K562 (cell line): Measurements from ENCODE around the gene DYNLT4.

ENCODE experiments used
- EP400 ChIP-seq: fragments of 450-650 bp; IDR thresholded peaks from 2 replicates; pipeline ENCODE4 v1.6.1; 2017; ENCODE audit warnings: antibody characterized with exemption, mild to moderate bottlenecking, moderate library complexity
- ETV1 ChIP-seq: fragments of 450-650 bp; conservative IDR thresholded peaks from 2 replicates; pipeline ENCODE4 v1.6.1; 2016; ENCODE audit warnings: missing genetic modification characterization, control low read depth, low read depth, missing compliant biosample characterization
- HNRNPH1 ChIP-seq: fragments of 200-400 bp; formaldehyde crosslinking; optimal IDR thresholded peaks from 2 replicates; pipeline ENCODE3; 2017; ENCODE audit warnings: low read depth, mild to moderate bottlenecking, low read length, moderate library complexity
- MAZ ChIP-seq, 2 experiments: fragments of 450-650 bp in 1 of 2; sonication (generic) in 1 of 2; formaldehyde crosslinking; IDR thresholded peaks in 1 of 2; conservative IDR thresholded peaks in 1 of 2; 2 replicates each; pipeline versions ENCODE4 v1.4.0 to v1.5.0; 2020; ENCODE audit warnings: mild to moderate bottlenecking in 1 of 2, missing genetic modification reagents in 1 of 2
- MXI1 ChIP-seq: IDR thresholded peaks from 2 replicates; pipeline ENCODE4 v1.6.1; 2011; ENCODE audit warnings: low read depth, mild to moderate bottlenecking, improper control_type of control experiment, low read length
- SMARCA4 ChIP-seq: fragments of 450-650 bp; IDR thresholded peaks from 2 replicates; pipeline ENCODE4 v1.6.1; 2016
- SMARCE1 ChIP-seq: fragments of 450-650 bp; IDR thresholded peaks from 2 replicates; pipeline ENCODE4 v1.7.1; 2016; ENCODE audit warnings: mild to moderate bottlenecking
- SOX6 ChIP-seq: fragments of 450-650 bp; IDR thresholded peaks from 2 replicates; pipeline ENCODE4 v1.6.1; 2014; ENCODE audit warnings: mild to moderate bottlenecking
- TF ChIP-seq, protein P1 (sequence below), 2 experiments: fragments of 450-650 bp in 1 of 2; sonication (generic) in 1 of 2; formaldehyde crosslinking; conservative IDR thresholded peaks; 2 replicates each; pipeline versions ENCODE4 v1.4.0 to v1.8.1; 2020 to 2022; ENCODE audit warnings: mild to moderate bottlenecking in 1 of 2, missing genetic modification reagents in 1 of 2
- TF ChIP-seq, protein P2 (sequence below), 3 experiments: IDR thresholded peaks in 2 of 3; conservative IDR thresholded peaks in 1 of 3; 2 replicates each; pipeline ENCODE4 v1.5.1; 2011 to 2012; ENCODE audit warnings: low read length in 3 of 3, mild to moderate bottlenecking in 3 of 3, control low read depth in 2 of 3, improper control_type of control experiment in 1 of 3, inconsistent platforms in 1 of 3, low read depth in 1 of 3, mixed read lengths in 1 of 3, moderate library complexity in 1 of 3; ENCODE audit not compliant: insufficient read depth in 2 of 3

DNA sequence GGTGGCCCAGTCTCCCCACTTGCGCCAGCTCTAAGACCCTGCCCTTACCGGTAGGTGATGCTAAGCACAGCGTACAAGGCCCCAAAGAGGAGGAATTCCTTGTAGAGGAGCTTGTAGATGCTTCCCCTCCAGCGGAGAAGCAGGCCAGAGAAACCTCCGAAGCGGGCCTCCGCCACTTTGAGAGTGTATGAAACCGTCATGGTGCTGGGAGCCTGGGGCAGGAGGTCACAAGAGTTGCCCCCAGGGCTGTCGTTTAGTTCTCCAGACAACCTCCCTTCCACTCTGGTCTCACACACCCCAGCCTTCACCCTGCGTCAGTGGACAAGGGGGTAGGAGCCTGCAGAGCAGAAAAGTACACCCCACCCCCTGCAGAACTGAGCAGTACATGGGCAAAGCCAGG is 19.6 kb downstream of the DYNLT4 start:
- no peak for TF ChIP-seq SMARCE1
- TF ChIP-seq, protein P1, sequence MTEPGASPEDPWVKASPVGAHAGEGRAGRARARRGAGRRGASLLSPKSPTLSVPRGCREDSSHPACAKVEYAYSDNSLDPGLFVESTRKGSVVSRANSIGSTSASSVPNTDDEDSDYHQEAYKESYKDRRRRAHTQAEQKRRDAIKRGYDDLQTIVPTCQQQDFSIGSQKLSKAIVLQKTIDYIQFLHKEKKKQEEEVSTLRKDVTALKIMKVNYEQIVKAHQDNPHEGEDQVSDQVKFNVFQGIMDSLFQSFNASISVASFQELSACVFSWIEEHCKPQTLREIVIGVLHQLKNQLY (CRISPR knock-in tag; conservative IDR thresholded peaks at IDR 0.05), result no peak
- no peak for TF ChIP-seq SOX6
- TF ChIP-seq MAZ (CRISPR knock-in tag; conservative IDR thresholded peaks at IDR 0.05 in 1 of 2, IDR thresholded peaks at IDR 0.05 in 1 of 2), result no peak
- TF ChIP-seq, protein P2, sequence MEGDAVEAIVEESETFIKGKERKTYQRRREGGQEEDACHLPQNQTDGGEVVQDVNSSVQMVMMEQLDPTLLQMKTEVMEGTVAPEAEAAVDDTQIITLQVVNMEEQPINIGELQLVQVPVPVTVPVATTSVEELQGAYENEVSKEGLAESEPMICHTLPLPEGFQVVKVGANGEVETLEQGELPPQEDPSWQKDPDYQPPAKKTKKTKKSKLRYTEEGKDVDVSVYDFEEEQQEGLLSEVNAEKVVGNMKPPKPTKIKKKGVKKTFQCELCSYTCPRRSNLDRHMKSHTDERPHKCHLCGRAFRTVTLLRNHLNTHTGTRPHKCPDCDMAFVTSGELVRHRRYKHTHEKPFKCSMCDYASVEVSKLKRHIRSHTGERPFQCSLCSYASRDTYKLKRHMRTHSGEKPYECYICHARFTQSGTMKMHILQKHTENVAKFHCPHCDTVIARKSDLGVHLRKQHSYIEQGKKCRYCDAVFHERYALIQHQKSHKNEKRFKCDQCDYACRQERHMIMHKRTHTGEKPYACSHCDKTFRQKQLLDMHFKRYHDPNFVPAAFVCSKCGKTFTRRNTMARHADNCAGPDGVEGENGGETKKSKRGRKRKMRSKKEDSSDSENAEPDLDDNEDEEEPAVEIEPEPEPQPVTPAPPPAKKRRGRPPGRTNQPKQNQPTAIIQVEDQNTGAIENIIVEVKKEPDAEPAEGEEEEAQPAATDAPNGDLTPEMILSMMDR (IDR thresholded peaks at IDR 0.05 in 2 of 3, conservative IDR thresholded peaks at IDR 0.05 in 1 of 3; ENCODE audit: insufficient read depth in 2 of 3, low read depth in 1 of 3, low read length in 3 of 3), result no peak
- TF ChIP-seq SMARCA4, result no peak
- TF ChIP-seq MXI1, result no peak
- TF ChIP-seq EP400, result no peak
- TF ChIP-seq ETV1 (tag), result no peak
- TF ChIP-seq HNRNPH1, result no peak
